ENCODE data around the gene LRRC75A. TPM values are rescaled to one million over a fixed set of nuclear protein-coding genes. Genes with fewer than 3 reads are reported as not detected.

LRRC75A gene
- total and polyA plus RNA-seq, 2 donors (not counting 3 experiments of a cell fraction or from before 2014, with no cell fraction given), result 3.7 to 6.1 TPM

DNA sequence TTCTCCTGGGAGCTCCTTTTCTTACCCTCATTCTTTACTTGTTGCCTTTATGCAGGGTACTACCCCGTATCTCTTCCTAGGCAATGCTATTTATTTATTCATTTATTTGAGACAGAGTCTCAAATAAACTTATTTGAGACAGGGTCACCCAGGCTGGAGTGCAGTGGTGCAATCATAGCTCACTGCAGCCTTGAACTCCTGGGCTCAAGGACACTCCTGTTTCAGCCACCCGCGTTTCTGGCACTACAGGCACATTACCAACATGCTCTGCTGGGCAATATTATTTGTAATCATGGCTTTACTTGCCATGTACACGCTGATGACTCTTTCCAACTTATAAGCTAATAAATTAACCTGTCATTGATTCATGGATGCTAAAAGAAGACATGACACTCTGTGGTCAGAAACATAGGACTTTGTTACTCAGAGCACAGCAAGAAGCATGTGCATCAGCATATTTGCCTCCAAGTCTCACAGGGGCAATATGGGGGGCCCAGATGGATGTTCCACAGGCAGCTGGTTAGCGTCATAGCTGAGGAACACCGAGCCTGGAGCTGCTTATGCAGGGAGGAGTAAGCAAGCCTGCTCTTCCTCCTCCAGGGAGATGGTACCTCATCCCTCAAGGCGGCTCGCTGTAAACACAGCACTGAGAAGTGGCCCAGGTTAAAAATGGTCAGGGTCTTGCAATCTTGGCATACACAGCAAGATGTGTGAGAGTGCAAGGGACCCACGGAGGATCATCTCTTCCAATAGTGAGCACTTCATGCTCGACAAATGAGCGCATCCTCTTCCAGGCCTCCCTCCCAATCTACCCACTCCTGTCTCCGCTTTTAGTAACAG, 4.2 kb upstream of the LRRC75A start:
- H2AFZ ChIP-seq (ENCODE audit: low read depth, low read length), result no peak overlapping the region
- no peak overlapping the region for H3K27ac ChIP-seq (ENCODE audit: insufficient read depth, low read depth, low read length)
- H3K36me3 ChIP-seq (ENCODE audit: control insufficient read depth in 2 of 2, extremely low read depth in 1 of 2, insufficient read depth in 2 of 2, low read length in 2 of 2), result no peaks in the 10 kb centered on the region
- TF ChIP-seq POLR2A (IDR thresholded peaks at IDR 0.05; ENCODE audit: low read depth, low read length) (no peak), FOS (IDR thresholded peaks at IDR 0.05; ENCODE audit: borderline replicate concordance, insufficient read depth, low read length) (no peak), JUN (IDR thresholded peaks at IDR 0.05; ENCODE audit: borderline replicate concordance, insufficient read depth, insufficient read length, low read depth) (no peak), EZH2 (IDR thresholded peaks at IDR 0.05; ENCODE audit: borderline replicate concordance, low read depth, low read length, severe bottlenecking) (no peak), GATA2 (IDR thresholded peaks at IDR 0.05; ENCODE audit: insufficient read depth, insufficient read length, low read depth, low read length) (no peak)
- TF ChIP-seq, protein P1, sequence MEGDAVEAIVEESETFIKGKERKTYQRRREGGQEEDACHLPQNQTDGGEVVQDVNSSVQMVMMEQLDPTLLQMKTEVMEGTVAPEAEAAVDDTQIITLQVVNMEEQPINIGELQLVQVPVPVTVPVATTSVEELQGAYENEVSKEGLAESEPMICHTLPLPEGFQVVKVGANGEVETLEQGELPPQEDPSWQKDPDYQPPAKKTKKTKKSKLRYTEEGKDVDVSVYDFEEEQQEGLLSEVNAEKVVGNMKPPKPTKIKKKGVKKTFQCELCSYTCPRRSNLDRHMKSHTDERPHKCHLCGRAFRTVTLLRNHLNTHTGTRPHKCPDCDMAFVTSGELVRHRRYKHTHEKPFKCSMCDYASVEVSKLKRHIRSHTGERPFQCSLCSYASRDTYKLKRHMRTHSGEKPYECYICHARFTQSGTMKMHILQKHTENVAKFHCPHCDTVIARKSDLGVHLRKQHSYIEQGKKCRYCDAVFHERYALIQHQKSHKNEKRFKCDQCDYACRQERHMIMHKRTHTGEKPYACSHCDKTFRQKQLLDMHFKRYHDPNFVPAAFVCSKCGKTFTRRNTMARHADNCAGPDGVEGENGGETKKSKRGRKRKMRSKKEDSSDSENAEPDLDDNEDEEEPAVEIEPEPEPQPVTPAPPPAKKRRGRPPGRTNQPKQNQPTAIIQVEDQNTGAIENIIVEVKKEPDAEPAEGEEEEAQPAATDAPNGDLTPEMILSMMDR (IDR thresholded peaks at IDR 0.05; ENCODE audit: extremely low read depth in 1 of 2, insufficient read depth in 1 of 2, low read depth in 1 of 2, low read length in 2 of 2), result no peak
- TF ChIP-seq, protein P2, sequence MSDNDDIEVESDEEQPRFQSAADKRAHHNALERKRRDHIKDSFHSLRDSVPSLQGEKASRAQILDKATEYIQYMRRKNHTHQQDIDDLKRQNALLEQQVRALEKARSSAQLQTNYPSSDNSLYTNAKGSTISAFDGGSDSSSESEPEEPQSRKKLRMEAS (IDR thresholded peaks at IDR 0.05; ENCODE audit: insufficient read depth, insufficient read length), result no peak
- peaks cover 27 to 31% of the 10 kb centered on the region in 2 experiments for H3K27me3 ChIP-seq (ENCODE audit: control insufficient read depth in 2 of 2, insufficient read depth in 2 of 2, low read length in 2 of 2)
- H3K79me2 ChIP-seq (ENCODE audit: control insufficient read depth, insufficient read depth, low read length), result no peaks in the 10 kb centered on the region
- DNase-seq (ENCODE audit: low read depth, low spot score) (no peak), FAIRE-seq (no peak)
- peaks cover 2% of the 10 kb centered on the region for H3K4me1 ChIP-seq (ENCODE audit: control insufficient read depth, extremely low read depth, insufficient read depth, low read length)
- H3K9me3 ChIP-seq (replicated peaks; ENCODE audit: control insufficient read depth, insufficient read depth, low read length), result no peaks in the 10 kb centered on the region
- POLR2A ChIA-PET, result interaction anchor here (0.6 kb wide), 1 partner anchor 115 kb away, joined by 3 read pairs; the partner anchor contains the start of gene UBB
- intact Hi-C loops (cut with micrococcal nuclease) (no loop called here), dilution Hi-C loops (cut with MboI; ENCODE audit: extremely low pct_ligation_motif_present, low sequenced_read_pairs) (no loop called here)
- no peaks in the 10 kb centered on the region for H3K9me1 ChIP-seq (replicated peaks; ENCODE audit: control insufficient read depth, extremely low read depth, insufficient read depth, low read length)
- CTCF ChIA-PET, result interaction anchor here (1.0 to 3.1 kb wide), 6 partner anchors 13 to 132 kb away, joined by 3 to 15 read pairs (median 6); no protein-coding TSS in a partner anchor
- no peak overlapping the region for H3K4me3 ChIP-seq (replicated peaks in 1 of 3; ENCODE audit: insufficient read depth in 1 of 3, low read depth in 1 of 3, low read length in 3 of 3)
- no TSS peak for BruUV-seq (replicated peaks)
- no peak overlapping the region for H3K4me2 ChIP-seq (ENCODE audit: insufficient read depth, low read length)
- H4K20me1 ChIP-seq (replicated peaks; ENCODE audit: control insufficient read depth, extremely low read depth, insufficient read depth, low read length), result no peaks in the 10 kb centered on the region
- H3K9ac ChIP-seq (replicated peaks; ENCODE audit: extremely low read depth, insufficient read depth, low read length), result no peak overlapping the region

All from endothelial cell of umbilical vein (primary cell).